KMS-11 (cell line): Measurements from ENCODE around the gene TRIM15.
"Not testable (repeated sequence)": the region's sequence is repeated elsewhere in the genome, so short reads cannot be mapped to it uniquely, and the experiment has no call there.

ENCODE experiments used
- H2AFZ ChIP-seq: fragments of 200-600 bp; sonication (generic); 2 replicates; pipeline ENCODE4 v1.6.1; 2016; ENCODE audit warnings: antibody characterized with exemption, mixed run types, low read depth
- H3K27ac ChIP-seq: fragments of 200-600 bp; sonication (generic); 2 replicates; pipeline ENCODE4 v1.6.1; 2016; ENCODE audit warnings: mild to moderate bottlenecking, mixed run types
- H3K27me3 ChIP-seq: fragments of 200-600 bp; sonication (generic); 2 replicates; pipeline ENCODE4 v1.6.1; 2017; ENCODE audit warnings: mild to moderate bottlenecking, low read depth, mixed run types, moderate library complexity; ENCODE audit not compliant: insufficient read depth
- H3K36me3 ChIP-seq: fragments of 200-600 bp; sonication (generic); 2 replicates; pipeline ENCODE4 v1.6.1; 2017; ENCODE audit warnings: mild to moderate bottlenecking, mixed run types; ENCODE audit not compliant: insufficient read depth
- H3K4me1 ChIP-seq: fragments of 200-600 bp; sonication (generic); 2 replicates; pipeline ENCODE4 v1.6.1; 2016; ENCODE audit warnings: mild to moderate bottlenecking, low read depth, mixed run types; ENCODE audit not compliant: poor library complexity, severe bottlenecking
- H3K4me2 ChIP-seq: fragments of 200-600 bp; sonication (generic); 2 replicates; pipeline ENCODE4 v1.7.0; 2016; ENCODE audit warnings: mild to moderate bottlenecking, mixed run types
- H3K4me3 ChIP-seq: fragments of 200-600 bp; sonication (generic); IDR thresholded peaks from 2 replicates; pipeline ENCODE4 v1.6.1; 2017; ENCODE audit warnings: low read depth, low read length, mixed read lengths; ENCODE audit not compliant: insufficient read depth
- H3K79me2 ChIP-seq: fragments of 200-600 bp; sonication (generic); 2 replicates; pipeline ENCODE4 v1.6.1; 2016; ENCODE audit warnings: low read depth, mixed run types; ENCODE audit not compliant: insufficient read depth
- H3K9ac ChIP-seq: fragments of 200-600 bp; sonication (generic); 2 replicates; pipeline ENCODE4 v1.6.1; 2016; ENCODE audit warnings: mild to moderate bottlenecking, mixed run types
- H4K20me1 ChIP-seq: fragments of 200-600 bp; sonication (generic); 2 replicates; pipeline ENCODE4 v1.6.1; 2016; ENCODE audit warnings: mild to moderate bottlenecking, mixed run types; ENCODE audit not compliant: insufficient read depth
- TF ChIP-seq, protein P1 (sequence below): fragments of 200-600 bp; sonication (generic); conservative IDR thresholded peaks from 2 replicates; pipeline ENCODE4 v1.6.1; 2017; ENCODE audit warnings: low read depth, mild to moderate bottlenecking, antibody characterized with exemption, low read length, moderate library complexity, mixed read lengths

TRIM15 gene

DNA sequence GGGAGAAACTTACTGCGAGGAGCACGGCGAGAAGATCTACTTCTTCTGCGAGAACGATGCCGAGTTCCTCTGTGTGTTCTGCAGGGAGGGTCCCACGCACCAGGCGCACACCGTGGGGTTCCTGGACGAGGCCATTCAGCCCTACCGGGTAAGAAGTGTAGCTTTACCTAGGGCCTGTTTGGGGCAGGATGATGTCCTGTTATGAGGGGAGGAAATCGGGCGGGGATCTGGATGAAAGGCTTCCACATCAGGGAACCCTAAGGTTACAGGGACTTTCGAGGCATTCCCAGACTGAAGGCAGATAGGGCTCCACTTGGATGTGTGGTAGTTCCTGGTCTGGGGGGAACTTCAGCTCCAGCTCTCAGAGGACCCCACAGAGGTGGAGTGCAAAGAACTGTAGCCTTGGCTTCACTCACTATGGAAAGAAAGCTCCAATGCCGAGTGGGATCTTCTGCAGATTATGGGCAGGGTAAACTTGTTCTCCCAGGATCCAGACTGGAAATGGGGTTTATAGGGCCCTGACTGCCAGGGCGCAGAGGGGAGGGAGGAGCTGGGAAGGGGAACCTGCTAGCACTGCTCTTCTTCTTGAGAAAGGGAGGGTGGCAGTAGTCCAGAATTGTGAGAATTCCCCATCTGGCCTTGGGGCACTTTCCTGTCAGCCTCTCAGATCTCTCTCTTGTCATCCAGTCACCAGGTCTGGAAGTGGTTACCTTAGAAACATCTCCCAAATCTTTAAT lies 740 bp downstream of the TRIM15 start:
- H3K9ac ChIP-seq, result no peak overlapping the region
- TF ChIP-seq, protein P1, sequence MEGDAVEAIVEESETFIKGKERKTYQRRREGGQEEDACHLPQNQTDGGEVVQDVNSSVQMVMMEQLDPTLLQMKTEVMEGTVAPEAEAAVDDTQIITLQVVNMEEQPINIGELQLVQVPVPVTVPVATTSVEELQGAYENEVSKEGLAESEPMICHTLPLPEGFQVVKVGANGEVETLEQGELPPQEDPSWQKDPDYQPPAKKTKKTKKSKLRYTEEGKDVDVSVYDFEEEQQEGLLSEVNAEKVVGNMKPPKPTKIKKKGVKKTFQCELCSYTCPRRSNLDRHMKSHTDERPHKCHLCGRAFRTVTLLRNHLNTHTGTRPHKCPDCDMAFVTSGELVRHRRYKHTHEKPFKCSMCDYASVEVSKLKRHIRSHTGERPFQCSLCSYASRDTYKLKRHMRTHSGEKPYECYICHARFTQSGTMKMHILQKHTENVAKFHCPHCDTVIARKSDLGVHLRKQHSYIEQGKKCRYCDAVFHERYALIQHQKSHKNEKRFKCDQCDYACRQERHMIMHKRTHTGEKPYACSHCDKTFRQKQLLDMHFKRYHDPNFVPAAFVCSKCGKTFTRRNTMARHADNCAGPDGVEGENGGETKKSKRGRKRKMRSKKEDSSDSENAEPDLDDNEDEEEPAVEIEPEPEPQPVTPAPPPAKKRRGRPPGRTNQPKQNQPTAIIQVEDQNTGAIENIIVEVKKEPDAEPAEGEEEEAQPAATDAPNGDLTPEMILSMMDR, result no peak
- no peaks in the 10 kb centered on the region for H3K4me1 ChIP-seq
- no peaks in the 10 kb centered on the region for H4K20me1 ChIP-seq
- H3K4me3 ChIP-seq, result no peak overlapping the region
- no peaks in the 10 kb centered on the region for H3K36me3 ChIP-seq
- H3K27me3 ChIP-seq, result no peaks in the 10 kb centered on the region
- H3K79me2 ChIP-seq, result no peaks in the 10 kb centered on the region
- no peak overlapping the region for H3K27ac ChIP-seq
- no peak overlapping the region for H3K4me2 ChIP-seq
- no peak overlapping the region for H2AFZ ChIP-seq

DNA sequence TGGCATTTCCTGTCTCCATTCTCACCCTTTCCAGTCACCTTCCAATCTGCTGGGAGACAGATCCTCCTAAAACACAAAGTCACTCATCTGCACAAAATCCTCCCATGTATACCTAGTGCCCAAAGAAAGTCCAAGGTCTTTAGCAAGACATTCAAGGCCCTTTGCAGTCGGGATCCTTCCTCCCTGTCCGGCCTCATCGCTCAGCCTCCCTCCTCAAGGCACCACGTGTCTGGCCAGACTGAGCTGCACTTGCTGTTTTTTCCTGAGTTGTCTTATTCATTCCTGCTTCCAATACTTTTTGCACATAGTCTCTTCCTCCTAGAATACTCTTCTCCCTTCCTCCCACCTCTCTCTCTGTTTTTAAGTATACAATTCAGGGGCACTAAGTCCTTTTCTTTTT lies 1.4 kb downstream of the TRIM15 start:
- no peak overlapping the region for H3K4me3 ChIP-seq
- H3K27me3 ChIP-seq, result no peaks in the 10 kb centered on the region
- H2AFZ ChIP-seq, result no peak overlapping the region
- H3K27ac ChIP-seq, result no peak overlapping the region
- H3K79me2 ChIP-seq, result no peaks in the 10 kb centered on the region
- TF ChIP-seq, protein P1, result no peak
- no peaks in the 10 kb centered on the region for H3K36me3 ChIP-seq
- H3K4me2 ChIP-seq, result no peak overlapping the region
- H3K9ac ChIP-seq, result no peak overlapping the region
- H3K4me1 ChIP-seq, result no peaks in the 10 kb centered on the region
- no peaks in the 10 kb centered on the region for H4K20me1 ChIP-seq

DNA sequence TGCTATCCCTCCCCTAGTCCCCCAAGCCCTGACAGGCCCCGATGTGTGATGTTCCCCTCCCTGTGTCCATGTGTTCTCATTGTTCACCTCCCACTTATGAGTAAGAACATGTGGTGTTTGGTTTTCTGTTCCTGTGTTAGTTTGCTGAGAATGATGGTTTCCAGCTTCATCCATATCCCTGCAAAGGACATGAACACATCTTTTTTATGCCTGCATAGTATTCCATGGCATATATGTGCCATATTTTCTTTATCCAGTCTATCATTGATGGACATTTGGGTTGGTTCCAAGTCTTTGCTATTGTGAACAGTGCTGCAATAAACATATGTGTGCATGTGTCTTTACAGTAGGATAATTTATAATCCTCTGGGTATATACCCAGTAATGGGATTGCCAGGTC lies 1.9 kb downstream of the TRIM15 start:
- H3K79me2 ChIP-seq, H3K27me3 ChIP-seq, H3K4me3 ChIP-seq, H3K27ac ChIP-seq, H3K9ac ChIP-seq, H3K4me2 ChIP-seq, H4K20me1 ChIP-seq, H3K4me1 ChIP-seq, H3K36me3 ChIP-seq, H2AFZ ChIP-seq: not testable (repeated sequence)

DNA sequence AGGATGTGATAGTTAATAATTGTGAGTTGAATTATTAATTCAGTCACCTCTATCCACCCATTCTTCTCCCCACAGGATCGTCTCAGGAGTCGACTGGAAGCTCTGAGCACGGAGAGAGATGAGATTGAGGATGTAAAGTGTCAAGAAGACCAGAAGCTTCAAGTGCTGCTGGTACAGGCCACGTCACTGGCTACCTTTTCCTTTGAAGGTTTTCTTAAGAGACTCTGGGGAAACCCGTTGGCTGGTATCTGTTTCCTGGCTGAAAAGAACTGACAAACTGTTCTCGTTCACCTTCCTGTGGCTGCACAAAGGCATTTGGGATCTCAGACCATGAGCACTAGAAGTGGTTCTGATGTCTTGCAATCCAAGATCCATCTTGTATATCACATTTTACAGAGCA lies 3.8 kb downstream of the TRIM15 start:
- Histone ChIP-seq H3K36me3 (no peaks in the 10 kb centered on the region), H4K20me1 (no peaks in the 10 kb centered on the region), H3K4me3 (no peak overlapping the region), H3K4me1 (no peaks in the 10 kb centered on the region), H3K9ac (no peak overlapping the region), H3K79me2 (no peaks in the 10 kb centered on the region), H3K27me3 (no peaks in the 10 kb centered on the region), H3K4me2 (no peak overlapping the region), H3K27ac (no peak overlapping the region), H2AFZ (no peak overlapping the region)
- TF ChIP-seq, protein P1, result no peak

DNA sequence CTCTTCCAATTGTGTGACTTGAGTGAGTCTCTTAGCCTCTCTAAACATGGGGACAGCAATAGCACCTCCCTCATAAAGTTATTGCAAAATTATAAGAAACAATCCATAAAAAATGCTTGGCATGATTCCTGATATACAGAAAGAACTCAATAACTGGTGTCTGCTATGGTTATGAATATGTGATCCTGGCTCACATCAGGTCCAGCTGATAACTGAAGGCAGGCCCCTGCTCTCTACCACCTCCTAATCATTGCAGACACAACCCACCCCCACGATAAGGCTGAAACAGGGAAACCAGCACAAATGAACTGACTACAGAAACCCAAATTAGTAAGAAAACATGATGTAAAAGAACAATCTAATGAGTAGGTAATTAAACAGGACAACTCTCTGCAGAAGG lies 5.4 kb downstream of the TRIM15 start:
- no peak overlapping the region for H2AFZ ChIP-seq
- TF ChIP-seq, protein P1, result no peak
- H3K79me2 ChIP-seq, result no peaks in the 10 kb centered on the region
- H4K20me1 ChIP-seq, result no peaks in the 10 kb centered on the region
- no peaks in the 10 kb centered on the region for H3K36me3 ChIP-seq
- H3K27me3 ChIP-seq, result no peaks in the 10 kb centered on the region
- H3K4me1 ChIP-seq, result no peaks in the 10 kb centered on the region
- H3K4me2 ChIP-seq, result no peak overlapping the region
- H3K9ac ChIP-seq, result no peak overlapping the region
- no peak overlapping the region for H3K27ac ChIP-seq
- no peak overlapping the region for H3K4me3 ChIP-seq
